K562 (cell line): ENCODE data around the gene MMS22L. TPM values are rescaled to one million over a fixed set of nuclear protein-coding genes. Genes with fewer than 3 reads are reported as not detected.

Experiments used
- ATAC-seq: fragments of 200-7000 bp; cut with Tn5 transposase; 3 replicates; pipeline ENCODE4 v1.9.1; 2020; ENCODE audit warnings: moderate library complexity
- BruUV-seq: library from RNA; stranded (reverse); fragments of 400-500 nt; replicated peaks from 2 replicates; lab custom pipeline; 2021; lab: Mats Ljungman, UMichigan
- CTCF ChIA-PET: fragments of 300-600 bp; formaldehyde crosslinking; extraction: SDS; loops from one replicate; lab custom pipeline; 2021; ENCODE audit warnings: low intra/inter-chr PET ratio; lab: Yijun Ruan, JAX
- POLR2A ChIA-PET: fragments of 300-600, 350-650 bp; sonication (Branson Sonifier 250); formaldehyde crosslinking; extraction: SDS; loops from one replicate; lab custom pipeline; 2021; ENCODE audit warnings: antibody characterized with exemption, inconsistent platforms; lab: Yijun Ruan, JAX
- DNase-seq, 4 experiments: peaks; one replicate each; pipeline versions ENCODE4 v3.0.0 to v3.0.0-alpha.2; 2011 to 2018; ENCODE audit warnings: low spot score in 3 of 4, mixed read lengths in 3 of 4; ENCODE audit errors: extremely low read depth in 1 of 4
- FAIRE-seq: peaks from 2 replicates; lab custom pipeline; 2011; peaks lifted over from hg19 to GRCh38; lab: Jason Lieb, UNC
- H2AFZ ChIP-seq: 2 replicates; pipeline ENCODE4 v1.6.0; 2011; ENCODE audit warnings: low read depth, low read length, control low read depth, inconsistent platforms
- H3K27ac ChIP-seq: fragments of 200-600 bp; 3 replicates; pipeline ENCODE4 v1.8.0; 2011; ENCODE audit warnings: low read depth, mild to moderate bottlenecking, control low read depth, inconsistent platforms, low read length, moderate library complexity, mixed read lengths; ENCODE audit errors: extremely low read depth
- H3K27me3 ChIP-seq, 2 experiments: fragments of 300-600 bp in 1 of 2; 2 replicates in 1 of 2; 3 replicates in 1 of 2; pipeline versions ENCODE4 v1.6.0 to v1.8.0; 2011; ENCODE audit warnings: inconsistent platforms in 2 of 2, low read length in 2 of 2, mild to moderate bottlenecking in 1 of 2, mixed read lengths in 1 of 2, moderate library complexity in 1 of 2; ENCODE audit not compliant: control insufficient read depth in 2 of 2, insufficient read depth in 2 of 2
- H3K36me3 ChIP-seq: fragments of 300-600 bp; 3 replicates; pipeline ENCODE4 v1.8.0; 2011; ENCODE audit warnings: mild to moderate bottlenecking, low read length, inconsistent platforms; ENCODE audit not compliant: control insufficient read depth, insufficient read depth
- H3K4me1 ChIP-seq, 2 experiments: fragments of 200-600 bp in 1 of 2; replicated peaks in 1 of 2; 2 replicates in 1 of 2; 3 replicates in 1 of 2; pipeline versions ENCODE4 v1.5.1 to v1.8.0; 2011; ENCODE audit warnings: inconsistent platforms in 2 of 2, low read length in 2 of 2, mild to moderate bottlenecking in 1 of 2, mixed read lengths in 1 of 2, moderate library complexity in 1 of 2; ENCODE audit not compliant: control insufficient read depth in 2 of 2, insufficient read depth in 2 of 2
- H3K4me2 ChIP-seq: 2 replicates; pipeline ENCODE4 v1.6.1; 2011; ENCODE audit warnings: low read length, control low read depth, inconsistent platforms, mixed read lengths; ENCODE audit not compliant: insufficient read depth
- H3K4me3 ChIP-seq: fragments of 200-600 bp; sonication (generic), shearing (Covaris generic); 2 replicates; pipeline ENCODE4 v1.5.1; 2016; ENCODE audit warnings: control low read depth, inconsistent platforms
- H3K79me2 ChIP-seq: fragments of 200-600 bp; 3 replicates; pipeline ENCODE4 v1.8.0; 2011; ENCODE audit warnings: low read length, inconsistent platforms; ENCODE audit not compliant: control insufficient read depth, insufficient read depth
- H3K9ac ChIP-seq, 2 experiments: 2 replicates each; pipeline versions ENCODE4 v1.6.0 to v1.6.1; 2011; ENCODE audit warnings: low read depth in 2 of 2, low read length in 2 of 2, control low read depth in 1 of 2, inconsistent platforms in 1 of 2, mild to moderate bottlenecking in 1 of 2, mixed read lengths in 1 of 2; ENCODE audit not compliant: insufficient read depth in 1 of 2
- H3K9me1 ChIP-seq: one replicate; pipeline ENCODE4 v1.6.0; 2011; ENCODE audit warnings: inconsistent platforms, mild to moderate bottlenecking, low read length, moderate library complexity; ENCODE audit not compliant: control insufficient read depth, insufficient read depth
- H3K9me3 ChIP-seq: replicated peaks from 2 replicates; pipeline ENCODE4 v1.5.1; 2011; ENCODE audit warnings: low read depth, low read length, inconsistent platforms; ENCODE audit not compliant: control insufficient read depth, insufficient read depth
- H4K20me1 ChIP-seq: replicated peaks from 2 replicates; pipeline ENCODE4 v1.6.1; 2011; ENCODE audit warnings: low read length, inconsistent platforms, mixed read lengths; ENCODE audit not compliant: control insufficient read depth, insufficient read depth
- BDP1 ChIP-seq: IDR thresholded peaks from 3 replicates; pipeline ENCODE4 v1.6.1; 2011; ENCODE audit not compliant: insufficient read length, insufficient read depth
- BRD9 ChIP-seq: fragments of 450-650 bp; IDR thresholded peaks from 2 replicates; pipeline ENCODE4 v1.6.1; 2018; ENCODE audit warnings: low read depth; ENCODE audit not compliant: partially characterized antibody
- ETV5 ChIP-seq: sonication (generic); formaldehyde crosslinking; IDR thresholded peaks from 2 replicates; pipeline ENCODE4 v1.4.0; 2020; ENCODE audit warnings: low read depth, mild to moderate bottlenecking, missing genetic modification reagents
- FUS ChIP-seq: fragments of 200-400 bp; formaldehyde crosslinking; optimal IDR thresholded peaks from 2 replicates; pipeline ENCODE3; 2017; ENCODE audit warnings: low read depth, low read length
- MAFF ChIP-seq: IDR thresholded peaks from 2 replicates; pipeline ENCODE4 v1.6.1; 2012; ENCODE audit warnings: low read length, improper control_type of control experiment
- MAFK ChIP-seq: IDR thresholded peaks from 2 replicates; pipeline ENCODE4 v1.6.1; 2011; ENCODE audit warnings: low read length, improper control_type of control experiment
- OTX1 ChIP-seq: fragments of 450-650 bp; formaldehyde crosslinking; IDR thresholded peaks from 2 replicates; pipeline ENCODE4 v1.4.0; 2022; ENCODE audit warnings: mild to moderate bottlenecking
- U2AF2 ChIP-seq: fragments of 200-400 bp; formaldehyde crosslinking; optimal IDR thresholded peaks from 2 replicates; pipeline ENCODE3; 2017; ENCODE audit warnings: low read depth, mild to moderate bottlenecking, low read length
- WHSC1 ChIP-seq: IDR thresholded peaks from one replicate; pipeline ENCODE4 v1.6.1; 2012; ENCODE audit warnings: low read length, control low read depth, inconsistent platforms
- ZNF175 ChIP-seq: fragments of 200-800 bp; sonication (Bioruptor generic); IDR thresholded peaks from 2 replicates; pipeline ENCODE4 v1.6.1; 2016; ENCODE audit warnings: low read depth, mild to moderate bottlenecking, missing genetic modification characterization, missing compliant biosample characterization
- ZNF23 ChIP-seq: fragments of 250-450 bp; sonication (Bioruptor Pico); IDR thresholded peaks from 2 replicates; pipeline ENCODE4 v1.4.0; 2020; ENCODE audit warnings: mild to moderate bottlenecking
- ZNF239 ChIP-seq: fragments of 250-450 bp; sonication (Bioruptor Pico); IDR thresholded peaks from 2 replicates; pipeline ENCODE4 v1.4.0; 2020; ENCODE audit warnings: mild to moderate bottlenecking
- ZNF408 ChIP-seq: fragments of 250-450 bp; sonication (Bioruptor Pico); IDR thresholded peaks from 2 replicates; pipeline ENCODE4 v1.4.0; 2020; ENCODE audit warnings: low read depth, mild to moderate bottlenecking, moderate library complexity
- WGBS: fragments of 100-300 bp; shearing (Covaris generic); methylation state at CpG from one replicate; pipeline ENCODE4 v1.1.6; 2016; ENCODE audit warnings: low coverage, mixed read lengths; ENCODE audit not compliant: insufficient coverage; ENCODE audit errors: missing lambda C conversion rate; 5-methylcytosine and 5-hydroxymethylcytosine counted together
- in situ Hi-C: fragments of 300-500 bp; cut with MboI; formaldehyde crosslinking; loops from 4 replicates; pipeline ENCODE4 v1.15.0; 2018; ENCODE audit warnings: inconsistent platforms, mixed read lengths
- intact Hi-C: fragments of 100-400 bp; cut with micrococcal nuclease; formaldehyde crosslinking; loops from 2 replicates; pipeline ENCODE4 v1.14.2; 2022
- polyA plus RNA-seq, 8 experiments: library from polyadenylated mRNA; depleted of rRNA in 4 of 8; stranded (reverse) in 5 of 8; unstranded in 3 of 8; fragments of >200 nt; fragmentation: Nextera tagmentation in 2 of 8; fragmentation: Illumina TruSeq in 1 of 8; extraction: Ambion mirVana in 2 of 8; extraction: Trizol in 1 of 8; gene quantifications; 2 replicates each; pipeline versions ENCODE4 v1.2.1 to v1.2.3, GENCODE V29; 2011 to 2014; ENCODE audit warnings: inconsistent platforms in 1 of 8, missing spikeins in 1 of 8
- total RNA-seq, 7 experiments: library from RNA; depleted of rRNA in 6 of 7; stranded (reverse); fragments of >200 nt in 6 of 7; fragmentation: Illumina TruSeq in 2 of 7; extraction: Trizol in 2 of 7; gene quantifications; 2 replicates each; pipeline versions ENCODE4 v1.2.1 to v1.2.3, GENCODE V29; 2011 to 2021; ENCODE audit warnings: low replicate concordance in 1 of 7
- TF ChIP-seq, protein P1 (sequence below): fragments of 250-450 bp; sonication (Bioruptor Pico); IDR thresholded peaks from 2 replicates; pipeline ENCODE4 v1.4.0; 2020
- TF ChIP-seq, protein P2 (sequence below): sonication (generic); formaldehyde crosslinking; IDR thresholded peaks from 2 replicates; pipeline ENCODE4 v1.8.0; 2022; ENCODE audit warnings: missing genetic modification reagents, mild to moderate bottlenecking, moderate library complexity, borderline replicate concordance
- TF ChIP-seq, protein P3 (sequence below): fragments of 250-450 bp; sonication (Bioruptor Pico); IDR thresholded peaks from 2 replicates; pipeline ENCODE4 v1.4.0; 2020; ENCODE audit warnings: borderline replicate concordance

Gene MMS22L
- total and polyA plus RNA-seq, 9 of the 15 experiments (the other 6 are each of a cell fraction or from before 2014, with no cell fraction given) = 13.0 to 59.5 (median 26.9) TPM

DNA sequence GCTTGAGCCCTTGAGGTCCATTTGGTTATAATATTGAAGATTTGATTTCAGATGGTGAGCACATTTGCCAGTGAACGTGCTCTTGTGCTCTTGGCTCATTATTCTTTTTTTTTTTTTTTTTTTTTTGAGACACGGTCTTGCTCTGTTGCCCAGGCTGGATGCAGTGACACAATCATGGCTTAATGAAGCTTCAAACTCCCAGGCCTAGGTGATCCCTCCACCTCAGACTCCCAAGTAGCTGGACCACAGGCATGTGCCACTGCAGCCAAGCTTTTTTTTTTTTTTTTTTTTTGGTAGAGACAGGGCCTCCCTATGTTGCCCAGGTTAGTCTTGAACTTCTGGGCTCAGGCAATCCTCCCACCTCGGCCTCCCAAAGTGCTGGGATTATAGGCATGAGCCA lies 182.3 kb downstream of the MMS22L start:
- CTCF ChIA-PET = no interaction called here
- Histone ChIP-seq H3K27ac (no peak overlapping the region), H3K9me1 (no peaks in the 10 kb centered on the region), H3K9ac (no peak overlapping the region), H4K20me1 (no peaks in the 10 kb centered on the region), H3K4me2 (no peak overlapping the region), H3K27me3 (peaks cover 0 to 3% of the 10 kb centered on the region in 2 experiments; a peak in 2 of 5 replicates), H3K9me3 (no peaks in the 10 kb centered on the region), H3K79me2 (no peaks in the 10 kb centered on the region), H3K36me3 (no peaks in the 10 kb centered on the region), H3K4me3 (no peak overlapping the region), H3K4me1 (no peaks in the 10 kb centered on the region), H2AFZ (no peak overlapping the region)
- FAIRE-seq (no peak), ATAC-seq (no peak), DNase-seq (no peak)
- POLR2A ChIA-PET = no interaction called here
- in situ Hi-C loops (no loop called here), intact Hi-C loops (no loop called here)
- no TSS peak for BruUV-seq
- TF ChIP-seq ETV5 (CRISPR knock-in tag) (no peak), ZNF239 (CRISPR knock-in tag) (no peak), MAFF (no peak), ZNF23 (CRISPR knock-in tag) (no peak), FUS (no peak), BDP1 (no peak), BRD9 (no peak), ZNF175 (no peak), OTX1 (no peak), MAFK (no peak), U2AF2 (no peak), ZNF408 (no peak), WHSC1 (no peak)
- TF ChIP-seq, protein P1, sequence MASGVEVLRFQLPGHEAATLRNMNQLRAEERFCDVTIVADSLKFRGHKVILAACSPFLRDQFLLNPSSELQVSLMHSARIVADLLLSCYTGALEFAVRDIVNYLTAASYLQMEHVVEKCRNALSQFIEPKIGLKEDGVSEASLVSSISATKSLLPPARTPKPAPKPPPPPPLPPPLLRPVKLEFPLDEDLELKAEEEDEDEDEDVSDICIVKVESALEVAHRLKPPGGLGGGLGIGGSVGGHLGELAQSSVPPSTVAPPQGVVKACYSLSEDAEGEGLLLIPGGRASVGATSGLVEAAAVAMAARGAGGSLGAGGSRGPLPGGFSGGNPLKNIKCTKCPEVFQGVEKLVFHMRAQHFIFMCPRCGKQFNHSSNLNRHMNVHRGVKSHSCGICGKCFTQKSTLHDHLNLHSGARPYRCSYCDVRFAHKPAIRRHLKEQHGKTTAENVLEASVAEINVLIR (CRISPR knock-in tag) = no peak
- TF ChIP-seq, protein P2, sequence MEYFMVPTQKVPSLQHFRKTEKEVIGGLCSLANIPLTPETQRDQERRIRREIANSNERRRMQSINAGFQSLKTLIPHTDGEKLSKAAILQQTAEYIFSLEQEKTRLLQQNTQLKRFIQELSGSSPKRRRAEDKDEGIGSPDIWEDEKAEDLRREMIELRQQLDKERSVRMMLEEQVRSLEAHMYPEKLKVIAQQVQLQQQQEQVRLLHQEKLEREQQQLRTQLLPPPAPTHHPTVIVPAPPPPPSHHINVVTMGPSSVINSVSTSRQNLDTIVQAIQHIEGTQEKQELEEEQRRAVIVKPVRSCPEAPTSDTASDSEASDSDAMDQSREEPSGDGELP (CRISPR knock-in tag) = no peak
- TF ChIP-seq, protein P3, sequence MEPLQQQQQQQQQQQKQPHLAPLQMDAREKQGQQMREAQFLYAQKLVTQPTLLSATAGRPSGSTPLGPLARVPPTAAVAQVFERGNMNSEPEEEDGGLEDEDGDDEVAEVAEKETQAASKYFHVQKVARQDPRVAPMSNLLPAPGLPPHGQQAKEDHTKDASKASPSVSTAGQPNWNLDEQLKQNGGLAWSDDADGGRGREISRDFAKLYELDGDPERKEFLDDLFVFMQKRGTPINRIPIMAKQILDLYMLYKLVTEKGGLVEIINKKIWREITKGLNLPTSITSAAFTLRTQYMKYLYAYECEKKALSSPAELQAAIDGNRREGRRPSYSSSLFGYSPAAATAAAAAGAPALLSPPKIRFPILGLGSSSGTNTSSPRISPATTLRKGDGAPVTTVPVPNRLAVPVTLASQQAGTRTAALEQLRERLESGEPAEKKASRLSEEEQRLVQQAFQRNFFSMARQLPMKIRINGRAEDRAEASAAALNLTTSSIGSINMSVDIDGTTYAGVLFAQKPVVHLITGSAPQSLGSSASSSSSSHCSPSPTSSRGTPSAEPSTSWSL (CRISPR knock-in tag) = no peak
- WGBS = 0% methylated on average over 2 of the region's 3 CpGs
